Thoracic aorta (tissue), 2 donors: ENCODE measurements around the gene EBF3. TPM values are rescaled to one million over a fixed set of nuclear protein-coding genes. Genes with fewer than 3 reads are reported as not detected.

Experiments used
- ATAC-seq: fragments of 150-250 bp; one replicate; pipeline ENCODE4 v1.8.0; 2017; ENCODE audit warnings: low read depth; ENCODE audit not compliant: insufficient number of reproducible peaks, low FRiP score
- DNase-seq: peaks from one replicate; pipeline ENCODE4 v3.0.0-alpha.2; 2020; ENCODE audit warnings: low spot score
- H3K27ac ChIP-seq, 2 donors: fragments of 200-600 bp; sonication (generic); 1 replicate in 1 of 2; 2 replicates in 1 of 2; pipeline ENCODE4 v1.5.1; 2016; ENCODE audit warnings: mild to moderate bottlenecking in 2 of 2, moderate library complexity in 2 of 2
- H3K27me3 ChIP-seq: fragments of 200-600 bp; sonication (generic); replicated peaks from 2 replicates; pipeline ENCODE4 v1.6.0; 2016; ENCODE audit warnings: mild to moderate bottlenecking; ENCODE audit not compliant: insufficient read depth
- H3K36me3 ChIP-seq: fragments of 200-600 bp; sonication (generic); one replicate; pipeline ENCODE4 v1.5.1; 2016
- H3K4me1 ChIP-seq, 2 donors: fragments of 200-600 bp; sonication (generic); 1 replicate in 1 of 2; 2 replicates in 1 of 2; pipeline versions ENCODE4 v1.5.1 to v1.6.0; 2016; ENCODE audit warnings: low read depth in 2 of 2, mild to moderate bottlenecking in 1 of 2; ENCODE audit not compliant: control insufficient read depth in 1 of 2
- H3K4me3 ChIP-seq: fragments of 200-600 bp; sonication (generic); 2 replicates; pipeline ENCODE4 v1.5.1; 2016; ENCODE audit warnings: mild to moderate bottlenecking
- H3K9me3 ChIP-seq: fragments of 200-600 bp; sonication (generic); 2 replicates; pipeline ENCODE4 v1.5.1; 2016
- total RNA-seq, 2 donors: library from RNA; depleted of rRNA; stranded (reverse); fragments of >200 nt; gene quantifications; one replicate each; pipeline versions ENCODE4 v1.1.0 to v1.2.3, GENCODE V29; 2016
- TF ChIP-seq, protein P1 (sequence below): fragments of 200-600 bp; sonication (generic); IDR thresholded peaks from one replicate; pipeline ENCODE4 v1.5.1; 2019; ENCODE audit warnings: antibody characterized with exemption

Gene EBF3
- total RNA-seq, 2 donors from 2014 or later = 3.6 to 4.6 TPM

GRCh38 chr10:129833468-129833950 is 130.6 kb downstream of the EBF3 start:
- no peak overlapping the region for H3K4me3 ChIP-seq
- TF ChIP-seq, protein P1, sequence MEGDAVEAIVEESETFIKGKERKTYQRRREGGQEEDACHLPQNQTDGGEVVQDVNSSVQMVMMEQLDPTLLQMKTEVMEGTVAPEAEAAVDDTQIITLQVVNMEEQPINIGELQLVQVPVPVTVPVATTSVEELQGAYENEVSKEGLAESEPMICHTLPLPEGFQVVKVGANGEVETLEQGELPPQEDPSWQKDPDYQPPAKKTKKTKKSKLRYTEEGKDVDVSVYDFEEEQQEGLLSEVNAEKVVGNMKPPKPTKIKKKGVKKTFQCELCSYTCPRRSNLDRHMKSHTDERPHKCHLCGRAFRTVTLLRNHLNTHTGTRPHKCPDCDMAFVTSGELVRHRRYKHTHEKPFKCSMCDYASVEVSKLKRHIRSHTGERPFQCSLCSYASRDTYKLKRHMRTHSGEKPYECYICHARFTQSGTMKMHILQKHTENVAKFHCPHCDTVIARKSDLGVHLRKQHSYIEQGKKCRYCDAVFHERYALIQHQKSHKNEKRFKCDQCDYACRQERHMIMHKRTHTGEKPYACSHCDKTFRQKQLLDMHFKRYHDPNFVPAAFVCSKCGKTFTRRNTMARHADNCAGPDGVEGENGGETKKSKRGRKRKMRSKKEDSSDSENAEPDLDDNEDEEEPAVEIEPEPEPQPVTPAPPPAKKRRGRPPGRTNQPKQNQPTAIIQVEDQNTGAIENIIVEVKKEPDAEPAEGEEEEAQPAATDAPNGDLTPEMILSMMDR = no peak
- no peak overlapping the region for H3K27ac ChIP-seq
- no peak for DNase-seq
- H3K27me3 ChIP-seq = no peaks in the 10 kb centered on the region
- H3K4me1 ChIP-seq = no peaks in the 10 kb centered on the region
- no peaks in the 10 kb centered on the region for H3K9me3 ChIP-seq
- ATAC-seq = no peak
- H3K36me3 ChIP-seq = no peaks in the 10 kb centered on the region

GRCh38 chr10:129832573-129833467 is 131.3 kb downstream of the EBF3 start:
- no peak overlapping the region for H3K4me3 ChIP-seq
- H3K27me3 ChIP-seq = no peaks in the 10 kb centered on the region
- TF ChIP-seq, protein P1 = no peak
- no peaks in the 10 kb centered on the region for H3K4me1 ChIP-seq
- H3K27ac ChIP-seq = no peak overlapping the region
- no peaks in the 10 kb centered on the region for H3K36me3 ChIP-seq
- DNase-seq (no peak), ATAC-seq (no peak)
- no peaks in the 10 kb centered on the region for H3K9me3 ChIP-seq

GRCh38 chr10:129831150-129831549 is 132.9 kb downstream of the EBF3 start:
- ATAC-seq (no peak), DNase-seq (no peak)
- Histone ChIP-seq H3K27me3 (no peaks in the 10 kb centered on the region), H3K4me3 (no peak overlapping the region), H3K9me3 (no peaks in the 10 kb centered on the region), H3K4me1 (no peaks in the 10 kb centered on the region), H3K27ac (no peak overlapping the region), H3K36me3 (no peaks in the 10 kb centered on the region)
- TF ChIP-seq, protein P1 = no peak

GRCh38 chr10:129825826-129826225 is 138.2 kb downstream of the EBF3 start:
- H3K36me3 ChIP-seq = no peaks in the 10 kb centered on the region
- no peak for DNase-seq
- no peaks in the 10 kb centered on the region for H3K27me3 ChIP-seq
- ATAC-seq = no peak
- no peaks in the 10 kb centered on the region for H3K4me1 ChIP-seq
- no peak overlapping the region for H3K4me3 ChIP-seq
- H3K9me3 ChIP-seq = no peaks in the 10 kb centered on the region
- TF ChIP-seq, protein P1 = no peak
- H3K27ac ChIP-seq = no peak overlapping the region

DNA sequence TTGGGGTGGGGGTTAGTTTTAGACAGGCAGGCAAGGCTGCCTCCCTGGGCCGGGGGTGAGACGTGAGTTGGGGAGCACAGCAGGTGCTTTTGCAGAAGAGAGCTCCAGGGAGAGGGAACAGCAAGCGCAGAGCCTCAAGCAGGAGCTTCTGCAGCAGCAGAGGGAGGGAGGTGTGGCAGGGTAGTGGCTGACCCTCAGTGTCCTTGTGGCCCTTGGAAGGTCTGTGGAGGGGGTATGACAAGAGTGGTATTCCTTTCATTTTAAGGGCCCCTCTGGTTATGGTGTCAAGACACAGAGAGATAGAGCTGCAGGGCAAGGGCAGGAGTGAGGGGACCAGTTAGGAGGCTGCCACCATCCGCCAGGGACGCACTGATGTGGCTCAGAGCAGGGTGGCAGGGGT is 138.9 kb downstream of the EBF3 start:
- TF ChIP-seq, protein P1 = no peak
- H3K27ac ChIP-seq = no peak overlapping the region
- H3K4me1 ChIP-seq = no peaks in the 10 kb centered on the region
- ATAC-seq (no peak), DNase-seq (no peak)
- H3K9me3 ChIP-seq = no peaks in the 10 kb centered on the region
- no peak overlapping the region for H3K4me3 ChIP-seq
- no peaks in the 10 kb centered on the region for H3K27me3 ChIP-seq
- H3K36me3 ChIP-seq = no peaks in the 10 kb centered on the region
